Gastroesophageal sphincter (tissue), 4 donors: ENCODE results near the gene CKAP4. TPM values are rescaled to one million over a fixed set of nuclear protein-coding genes. Genes with fewer than 3 reads are reported as not detected.
A peak's percentile ranks its signal among the peaks of the same experiment; 100 is the strongest.

Experiments
- ATAC-seq: fragments of 150-250 bp; one replicate; pipeline ENCODE4 v1.9.1; 2016; ENCODE audit warnings: mild to moderate bottlenecking, moderate library complexity
- H3K27ac ChIP-seq, 4 donors: fragments of 200-600 bp; sonication (generic) in 3 of 4; 1 replicate in 3 of 4; 2 replicates in 1 of 4; pipeline ENCODE4 v1.5.1; 2016 to 2019
- H3K27me3 ChIP-seq: fragments of 200-600 bp; sonication (generic); one replicate; pipeline ENCODE4 v1.5.1; 2019
- H3K36me3 ChIP-seq, 2 donors: fragments of 200-600 bp; sonication (generic); one replicate each; pipeline ENCODE4 v1.5.1; 2019; ENCODE audit warnings: control low read depth in 1 of 2
- H3K4me1 ChIP-seq, 3 donors: fragments of 200-600 bp; sonication (generic); 1 replicate in 2 of 3; 2 replicates in 1 of 3; pipeline ENCODE4 v1.5.1; 2016 to 2019; ENCODE audit warnings: control low read depth in 2 of 3
- H3K4me3 ChIP-seq, 2 donors: fragments of 200-600 bp; sonication (generic); one replicate each; pipeline ENCODE4 v1.5.1; 2019; ENCODE audit warnings: mild to moderate bottlenecking in 1 of 2, moderate library complexity in 1 of 2
- H3K9me3 ChIP-seq, 3 donors: fragments of 200-600 bp; sonication (generic); one replicate each; pipeline ENCODE4 v1.5.1; 2017 to 2019; ENCODE audit warnings: control low read depth in 2 of 3
- CTCF ChIP-seq, 4 experiments: fragments of 200-600 bp in 2 of 4; fragments of 450-650 bp in 2 of 4; sonication (generic) in 1 of 4; IDR thresholded peaks; one replicate each; pipeline ENCODE4 v1.5.1; 2017 to 2019; ENCODE audit warnings: antibody characterized with exemption in 4 of 4, mild to moderate bottlenecking in 2 of 4, moderate library complexity in 2 of 4
- EP300 ChIP-seq: sonication (generic); formaldehyde crosslinking; IDR thresholded peaks from one replicate; pipeline ENCODE4 v1.6.1; 2017; ENCODE audit warnings: antibody characterized with exemption, mild to moderate bottlenecking
- POLR2A ChIP-seq, 2 donors: fragments of 450-650 bp; IDR thresholded peaks; one replicate each; pipeline ENCODE4 v1.6.1; 2017; ENCODE audit warnings: antibody characterized with exemption in 2 of 2, mild to moderate bottlenecking in 2 of 2, moderate library complexity in 1 of 2
- POLR2AphosphoS5 ChIP-seq: sonication (generic); formaldehyde crosslinking; IDR thresholded peaks from one replicate; pipeline ENCODE4 v1.6.1; 2017; ENCODE audit warnings: antibody characterized with exemption
- WGBS, 2 donors: methylation state at CpG; one replicate each; pipeline ENCODE4 v1.1.5; 2018; ENCODE audit warnings: low coverage in 1 of 2; 5-methylcytosine and 5-hydroxymethylcytosine counted together
- total RNA-seq, 4 donors: library from RNA; depleted of rRNA; stranded (reverse); fragments of >200 nt; gene quantifications; one replicate each; pipeline ENCODE4 v1.1.0, GENCODE V29; 2016

CKAP4 gene
- total RNA-seq, 4 donors from 2014 or later, result 36.3 to 55.4 (median 42.9) TPM

GRCh38 chr12:106204312-106204711 lies 43.5 kb downstream of the CKAP4 start:
- Histone ChIP-seq H3K36me3 (no peaks in the 10 kb centered on the region), H3K9me3 (no peaks in the 10 kb centered on the region), H3K4me1 (no peaks in the 10 kb centered on the region), H3K4me3 (no peak overlapping the region), H3K27ac (no peak overlapping the region), H3K27me3 (no peaks in the 10 kb centered on the region)
- TF ChIP-seq POLR2AphosphoS5 (no peak), POLR2A (IDR thresholded peaks at IDR 0.05) (no peak), CTCF (IDR thresholded peaks at IDR 0.05) (no peak), EP300 (no peak)
- no peak for ATAC-seq
- 60 to 63% methylated on average over 1 to 2 of the region's 2 CpGs for WGBS, 2 donors

GRCh38 chr12:106197906-106198623 lies 49.8 kb downstream of the CKAP4 start:
- Histone ChIP-seq H3K4me1 (peaks cover 0 to 38% (median 3%) of the 10 kb centered on the region in 3 donors), H3K36me3 (no peaks in the 10 kb centered on the region), H3K9me3 (no peaks in the 10 kb centered on the region), H3K4me3 (no peak overlapping the region), H3K27me3 (no peaks in the 10 kb centered on the region), H3K27ac (peak overlapping the region in 2 of 4 donors; percentile 24)
- 92 to 96% methylated on average over 6 to 7 of the region's 8 CpGs for WGBS, 2 donors
- TF ChIP-seq POLR2A (IDR thresholded peaks at IDR 0.05), result no peak
- TF ChIP-seq EP300, result no peak
- TF ChIP-seq POLR2AphosphoS5, result no peak
- TF ChIP-seq CTCF (IDR thresholded peaks at IDR 0.05), result no peak
- ATAC-seq, result peak; percentile 61

GRCh38 chr12:106195621-106196027 lies 52.2 kb downstream of the CKAP4 start:
- TF ChIP-seq POLR2AphosphoS5, result peak; percentile 48
- TF ChIP-seq CTCF (IDR thresholded peaks at IDR 0.05), result no peak
- 11 to 42% methylated on average over 2 to 4 of the region's 5 CpGs for WGBS, 2 donors
- ATAC-seq, result peak; percentile 86
- Histone ChIP-seq H3K9me3 (no peaks in the 10 kb centered on the region), H3K36me3 (no peaks in the 10 kb centered on the region), H3K27ac (no peak overlapping the region), H3K4me1 (peaks cover 0 to 38% (median 3%) of the 10 kb centered on the region in 3 donors), H3K27me3 (no peaks in the 10 kb centered on the region), H3K4me3 (no peak overlapping the region)

GRCh38 chr12:106194351-106194750 lies 53.5 kb downstream of the CKAP4 start:
- 90 to 98% methylated on average over 2 to 3 of the region's 3 CpGs for WGBS, 2 donors
- TF ChIP-seq CTCF (IDR thresholded peaks at IDR 0.05) (no peak), POLR2A (IDR thresholded peaks at IDR 0.05) (no peak), POLR2AphosphoS5 (no peak), EP300 (no peak)
- H3K27ac ChIP-seq, result no peak overlapping the region

More at GRCh38 chr12:106194351-106194750, 53.5 kb downstream of the CKAP4 start:
- no peaks in the 10 kb centered on the region for H3K36me3 ChIP-seq
- H3K4me3 ChIP-seq, result no peak overlapping the region
- peaks cover 0 to 38% (median 3%) of the 10 kb centered on the region in 3 donors for H3K4me1 ChIP-seq
- H3K9me3 ChIP-seq, result no peaks in the 10 kb centered on the region
- no peaks in the 10 kb centered on the region for H3K27me3 ChIP-seq
- ATAC-seq, result no peak
